ENCODE results near the gene NPC2.

NPC2 gene

DNA sequence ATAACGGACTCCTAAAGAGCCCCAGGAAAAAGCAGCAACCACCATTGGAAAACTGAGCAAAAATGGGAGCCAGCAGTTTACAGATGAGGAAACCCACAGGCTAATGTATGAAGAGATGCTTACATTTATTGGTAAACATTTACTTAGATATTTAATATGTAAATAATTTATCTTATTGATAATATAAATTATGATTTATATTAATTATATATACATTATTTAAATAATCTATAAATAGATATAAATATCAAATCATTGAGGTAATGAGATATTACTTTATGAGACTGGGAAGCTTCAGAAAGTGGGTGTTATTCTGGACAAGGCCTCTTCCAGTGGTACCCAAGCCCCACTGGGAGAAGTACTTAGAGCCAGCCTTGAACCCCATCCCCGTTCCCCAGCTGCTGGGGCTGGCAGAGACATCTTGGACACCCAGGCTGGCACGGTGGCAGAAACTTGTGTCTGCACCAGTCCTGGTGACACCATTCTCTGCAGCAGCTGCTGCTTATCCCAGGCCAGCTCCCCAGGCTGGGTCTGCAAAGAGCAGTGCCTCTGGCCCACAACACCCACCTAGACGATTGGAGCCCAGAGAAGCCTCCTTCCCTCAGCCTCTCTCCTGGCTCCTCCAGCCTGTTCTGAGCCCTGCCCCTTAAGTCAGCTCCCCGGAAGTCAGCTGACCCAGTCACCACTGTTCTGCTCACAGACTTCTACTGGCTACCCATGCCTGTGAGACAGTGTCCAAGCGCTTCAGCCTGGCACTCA, 26.4 kb upstream of the NPC2 start:
- DNase-seq (ENCODE audit: low read depth, low spot score) = no peak

DNA sequence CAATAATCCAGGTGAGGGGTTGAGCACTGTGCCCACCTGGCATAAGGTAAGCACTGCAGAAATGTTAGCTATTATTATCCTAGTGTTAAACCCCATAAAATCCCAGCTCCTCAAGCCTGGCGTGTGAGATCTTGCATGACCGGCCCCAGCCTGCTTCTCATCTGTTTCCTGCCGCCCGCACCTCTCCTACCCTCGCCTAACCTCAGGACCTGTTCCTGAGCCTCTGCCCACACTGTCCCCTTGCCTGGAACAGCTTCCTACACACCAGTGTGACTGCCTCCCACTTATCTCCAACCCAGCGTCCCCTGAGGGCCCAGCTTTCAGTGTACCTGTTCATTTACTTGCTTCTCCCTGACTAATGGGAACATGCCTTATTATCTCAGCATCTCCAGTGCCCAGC, 25.1 kb upstream of the NPC2 start:
- DNase-seq (ENCODE audit: low read depth, low spot score) = no peak

DNA sequence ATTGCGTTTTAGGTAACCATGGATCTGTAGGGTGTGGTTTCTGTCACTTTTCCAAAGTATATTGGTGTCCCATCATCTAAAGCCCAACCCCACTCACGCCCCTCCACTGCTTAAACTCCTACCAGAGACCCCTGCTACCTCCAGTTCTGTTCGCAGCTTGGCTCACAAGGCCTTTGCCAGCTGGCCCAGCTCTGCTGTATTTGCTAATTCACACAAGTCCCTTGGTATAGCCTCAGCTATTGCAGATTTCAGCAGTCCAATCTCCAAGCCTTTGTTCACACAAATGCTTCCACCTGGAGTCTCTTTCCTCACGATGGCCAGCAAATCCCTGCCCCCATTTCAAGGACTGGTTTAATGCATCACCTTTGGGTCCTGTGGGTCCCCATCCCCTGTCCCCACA, 24.6 kb upstream of the NPC2 start:
- no peak for DNase-seq (ENCODE audit: low read depth, low spot score)

DNA sequence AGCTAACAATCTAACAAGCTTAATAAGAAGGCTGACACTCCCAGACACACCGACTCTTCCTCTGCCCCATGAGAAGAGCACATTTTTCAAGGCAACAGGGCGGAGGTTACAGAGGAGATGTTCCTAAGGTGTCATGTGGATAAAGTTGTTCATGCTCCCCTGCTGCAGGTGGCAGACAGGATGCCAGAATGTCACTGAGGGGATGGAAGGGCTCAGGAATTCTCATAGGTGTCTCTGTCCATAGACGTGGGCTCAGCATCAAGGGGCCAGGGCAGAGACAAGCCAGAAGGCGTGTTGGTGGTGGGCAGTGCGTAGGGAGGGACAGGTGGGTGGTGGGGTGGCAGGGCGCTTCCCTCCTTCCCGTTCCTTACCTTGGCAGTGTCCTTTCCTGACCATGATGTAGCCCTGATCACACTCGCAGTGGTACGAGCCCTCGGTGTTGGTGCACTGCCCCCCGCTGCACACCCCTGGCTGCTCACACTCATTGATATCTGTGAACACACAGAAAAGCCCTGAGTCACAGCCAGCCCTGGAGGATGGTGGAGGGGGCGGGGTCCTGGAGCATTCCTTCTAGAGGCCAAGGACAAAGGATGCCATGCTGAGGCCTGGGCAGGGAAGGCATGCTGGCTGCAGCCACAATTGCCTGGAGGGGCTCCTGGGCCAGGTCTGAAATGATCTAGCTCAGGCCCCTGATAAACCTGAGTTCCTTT, 23.5 kb upstream of the NPC2 start:
- DNase-seq (ENCODE audit: low read depth, low spot score) = no peak

DNA sequence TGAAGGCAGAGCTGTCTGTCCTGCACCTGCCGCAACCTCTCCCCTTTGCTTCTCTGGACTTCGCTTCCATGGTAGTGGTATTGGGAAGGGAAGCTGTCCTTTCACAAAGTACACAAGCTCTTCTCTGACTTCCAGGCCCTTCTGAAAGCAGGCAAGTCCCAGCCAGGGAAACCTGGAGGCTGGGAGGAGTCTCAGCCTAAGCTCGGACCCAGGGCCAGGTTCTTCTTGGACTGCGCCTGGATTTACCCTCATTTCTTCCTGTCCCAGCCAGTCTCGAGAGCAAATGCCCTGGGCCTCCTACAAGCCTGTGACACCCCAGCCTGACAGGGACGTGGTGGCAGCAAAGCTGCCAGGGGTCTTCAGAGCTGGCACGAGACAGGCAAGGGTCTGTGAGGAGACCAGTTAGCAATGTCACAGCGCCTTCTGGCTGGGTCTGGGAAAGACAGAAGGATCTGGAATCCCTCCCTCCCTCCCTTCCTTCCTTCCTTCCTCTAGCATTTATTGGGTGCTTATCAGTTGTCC, 22.8 kb upstream of the NPC2 start:
- DNase-seq (ENCODE audit: low read depth, low spot score) = no peak

DNA sequence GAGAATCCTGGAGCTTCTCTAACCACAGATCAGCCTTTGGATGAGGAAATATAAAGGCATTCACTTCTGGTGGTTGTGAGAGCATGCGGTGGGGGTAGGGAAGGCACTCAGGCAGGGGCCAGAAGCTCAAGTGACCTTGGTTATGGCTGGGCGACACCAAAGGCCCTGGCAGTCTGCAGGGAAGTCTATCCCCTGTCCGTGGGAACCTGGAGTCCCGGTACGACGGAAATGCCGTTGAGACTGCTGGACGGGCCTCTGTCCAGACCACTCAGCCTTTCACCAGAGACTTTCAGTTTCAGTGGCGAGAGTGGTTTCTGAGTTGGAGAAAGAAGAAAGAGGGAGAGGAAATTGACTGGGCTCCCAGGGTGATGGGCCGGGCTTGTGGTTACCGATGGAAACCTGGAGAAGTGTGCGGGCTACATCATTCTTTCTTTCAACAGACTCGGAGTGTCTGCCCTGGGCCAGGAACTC, 21.4 kb upstream of the NPC2 start:
- no peak for DNase-seq (ENCODE audit: low read depth, low spot score)

DNA sequence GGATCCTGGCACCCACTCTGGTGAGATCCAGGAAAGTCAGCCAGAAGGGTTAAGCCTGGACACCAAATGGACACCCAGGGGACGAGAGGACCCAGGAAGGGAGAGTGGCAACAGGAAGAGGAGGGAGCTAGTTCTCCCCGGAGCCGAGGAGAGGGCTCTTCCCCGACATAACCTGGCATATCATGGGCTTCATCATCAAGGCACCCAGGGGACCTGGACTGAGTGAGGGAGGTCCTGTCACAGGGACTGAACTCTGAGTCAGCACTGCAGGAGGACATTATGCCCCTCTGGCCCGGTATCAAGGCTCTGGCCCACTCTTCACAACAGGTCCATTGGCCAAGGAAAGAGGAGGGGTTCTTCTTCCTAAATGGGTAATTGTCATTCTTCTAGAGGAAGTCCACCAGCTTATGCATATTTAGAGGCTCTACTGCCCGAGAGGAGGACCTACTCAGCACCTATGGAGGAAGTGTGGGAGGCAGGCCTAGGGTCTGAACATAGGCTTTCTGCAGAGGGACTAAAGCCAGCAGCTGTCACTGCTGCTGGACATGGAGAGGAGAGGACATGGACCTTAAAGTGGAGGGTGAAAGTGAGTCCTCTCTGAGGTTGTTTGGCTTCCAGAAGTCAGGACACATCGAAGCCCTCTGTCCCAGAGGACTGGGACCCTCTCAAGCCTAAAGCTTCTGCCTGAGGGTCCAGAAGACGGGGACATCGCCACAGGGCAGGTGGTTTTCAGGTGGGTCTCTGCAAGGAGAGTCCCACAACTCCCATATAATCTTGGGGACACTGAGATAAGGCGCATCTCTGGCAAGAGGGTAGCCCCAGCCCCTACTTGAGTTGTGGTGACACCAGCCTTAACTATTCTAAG, 19.1 kb upstream of the NPC2 start:
- no peak for DNase-seq (ENCODE audit: low read depth, low spot score)

DNA sequence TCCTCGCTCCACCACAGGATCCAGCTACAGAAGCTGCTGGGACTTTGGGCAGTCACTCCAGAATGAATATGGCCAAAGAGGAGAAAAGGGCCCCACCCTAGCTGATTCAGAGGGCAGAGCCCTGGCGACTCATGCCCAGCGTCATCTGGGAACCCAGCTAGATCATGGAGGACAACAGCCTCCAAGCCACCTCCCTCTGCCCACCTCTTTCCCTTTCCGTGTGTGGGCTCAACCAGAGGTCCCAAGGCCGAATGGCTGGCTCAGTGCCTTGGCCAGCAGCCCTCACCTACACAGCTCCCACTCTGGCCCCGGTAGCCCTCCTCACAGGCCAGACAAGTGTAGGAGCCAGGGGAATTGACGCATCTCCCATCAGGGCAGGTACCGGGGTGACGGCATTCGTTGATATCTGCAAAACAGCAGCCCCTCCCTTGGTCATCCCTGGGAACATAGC, 17.9 kb upstream of the NPC2 start:
- DNase-seq (ENCODE audit: low read depth, low spot score) = no peak

DNA sequence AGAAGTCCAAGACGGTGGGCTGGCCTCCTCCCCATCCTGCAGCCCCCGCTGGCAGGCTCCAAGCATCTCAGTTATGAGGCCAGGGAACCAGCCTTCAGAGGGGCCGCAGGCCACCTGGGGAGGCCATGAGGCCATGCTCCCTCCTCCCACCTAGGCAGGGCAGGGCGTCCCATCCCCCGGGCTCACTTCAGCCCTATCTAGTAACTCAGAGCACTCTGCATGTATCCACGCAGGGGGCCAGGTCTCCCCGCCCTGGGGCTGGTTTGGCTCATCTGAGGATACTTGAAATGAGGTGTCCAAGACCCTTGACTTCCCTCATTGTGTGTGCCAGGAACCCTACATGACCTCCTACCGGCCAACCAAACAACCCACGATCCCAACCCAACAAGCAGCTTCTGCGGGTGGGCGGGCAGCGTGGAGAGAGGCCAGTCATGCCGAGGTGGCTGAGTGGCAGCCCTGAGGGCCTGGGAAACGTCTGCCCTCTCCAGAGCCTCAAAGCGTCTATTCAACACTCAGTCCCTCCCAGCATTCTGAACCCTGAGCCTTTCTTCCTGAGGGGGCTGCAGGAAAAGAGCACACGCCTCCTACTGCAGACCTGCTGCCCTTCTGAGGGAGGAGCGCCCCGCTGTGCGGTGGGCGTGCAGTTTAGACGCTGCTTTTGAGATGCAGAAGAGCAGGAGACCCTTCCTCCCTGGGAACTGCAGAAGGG, 17.3 kb upstream of the NPC2 start:
- DNase-seq (ENCODE audit: low read depth, low spot score) = no peak

DNA sequence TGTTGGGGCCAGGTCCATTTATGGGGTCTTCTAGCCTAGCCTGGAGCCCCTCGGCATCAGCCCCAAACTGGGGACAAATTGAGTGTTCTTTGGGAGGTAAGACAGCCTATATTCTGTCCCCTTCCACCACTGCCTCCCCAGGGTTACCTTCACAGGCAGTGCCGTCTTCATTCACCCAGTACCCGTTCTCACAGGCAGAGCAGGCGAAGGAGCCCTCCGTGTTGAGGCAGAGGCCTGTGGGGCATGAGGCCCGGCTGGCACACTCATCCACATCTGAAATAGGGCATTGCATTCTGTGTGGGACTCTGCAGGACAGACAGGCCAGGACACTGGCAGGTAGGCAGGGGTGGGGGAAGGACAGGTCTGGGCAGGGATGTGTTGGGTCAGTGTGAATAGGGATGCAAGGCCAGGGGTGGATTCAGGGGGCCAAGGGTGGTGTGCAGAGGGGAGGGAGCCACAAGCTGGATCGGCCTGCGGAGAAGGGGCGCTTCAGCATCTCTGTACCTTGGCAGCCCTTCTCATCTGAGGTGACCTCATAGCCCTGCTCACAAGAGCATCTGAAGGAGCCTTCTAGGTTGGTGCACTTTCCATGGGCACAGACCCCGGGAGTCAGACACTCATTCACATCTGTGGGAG, 16.6 kb upstream of the NPC2 start:
- DNase-seq (ENCODE audit: low read depth, low spot score) = no peak

DNA sequence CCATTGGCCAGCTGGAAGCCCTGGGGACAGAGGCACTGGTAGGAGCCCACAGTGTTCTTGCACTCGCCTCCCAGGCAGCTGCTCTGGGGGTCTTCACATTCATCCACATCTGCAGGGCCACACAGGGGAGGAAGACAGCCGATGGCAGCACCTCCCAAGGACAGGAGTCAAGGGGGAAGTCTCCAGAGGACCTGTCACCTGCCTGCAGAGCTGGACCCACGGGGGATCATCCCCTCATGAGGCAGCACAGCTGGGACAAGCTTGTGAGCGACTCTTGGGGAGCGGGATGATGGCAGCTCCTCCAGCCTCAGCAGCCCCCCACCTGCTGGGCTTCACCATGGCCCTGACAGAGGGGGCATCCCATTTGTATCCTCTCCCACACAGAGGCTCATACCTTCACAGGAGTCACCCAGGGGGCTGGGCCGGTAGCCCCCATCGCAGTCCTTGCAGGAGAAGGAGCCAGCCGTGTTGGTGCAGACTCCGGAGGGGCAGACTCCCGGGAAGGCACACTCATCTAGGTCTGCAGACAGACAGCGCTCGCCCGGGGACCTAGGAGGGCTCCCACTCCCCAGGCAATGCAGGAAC, 15.8 kb upstream of the NPC2 start:
- DNase-seq (ENCODE audit: low read depth, low spot score) = no peak

DNA sequence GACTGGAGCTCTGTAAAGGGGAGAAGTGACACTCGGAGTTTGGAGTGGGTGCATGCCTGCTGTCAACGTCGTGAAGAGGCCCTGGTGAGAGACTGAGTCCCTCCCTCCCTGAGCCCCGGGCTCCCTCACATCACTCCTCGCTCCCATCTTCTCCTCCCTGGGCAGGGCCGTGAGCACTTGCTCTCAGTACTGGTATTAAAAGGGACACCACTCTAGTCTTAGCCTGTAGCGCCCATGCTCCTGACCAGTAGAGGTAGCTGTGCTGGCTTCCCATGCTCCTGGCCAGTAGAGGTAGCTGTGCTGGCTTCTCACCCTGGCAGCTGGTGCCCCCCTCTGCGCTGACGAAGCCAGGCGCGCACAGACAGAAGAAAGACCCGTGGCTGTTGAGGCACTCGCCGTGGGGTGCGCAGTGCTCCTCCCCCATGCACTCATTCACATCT, 15.2 kb upstream of the NPC2 start:
- DNase-seq (ENCODE audit: low read depth, low spot score) = no peak

DNA sequence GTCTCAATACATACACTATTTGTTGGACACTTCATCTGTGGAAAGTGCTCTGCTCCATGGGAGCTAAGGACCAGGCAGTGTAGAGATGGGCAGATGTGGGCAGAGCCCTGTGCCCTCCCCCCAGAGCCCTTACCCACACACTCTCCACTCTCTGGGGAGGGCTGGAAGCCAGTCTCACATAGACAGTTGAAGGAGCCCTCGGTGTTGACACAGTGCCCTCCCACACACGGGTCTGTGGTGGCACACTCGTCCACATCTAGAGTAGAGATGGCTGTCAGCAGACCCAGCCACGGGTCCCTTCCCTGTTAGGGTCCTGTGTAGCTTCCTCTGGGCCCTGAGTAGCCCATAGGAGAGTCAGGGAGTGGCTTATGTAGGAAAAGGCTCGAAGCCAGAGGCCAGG, 14.7 kb upstream of the NPC2 start:
- DNase-seq (ENCODE audit: low read depth, low spot score) = no peak

DNA sequence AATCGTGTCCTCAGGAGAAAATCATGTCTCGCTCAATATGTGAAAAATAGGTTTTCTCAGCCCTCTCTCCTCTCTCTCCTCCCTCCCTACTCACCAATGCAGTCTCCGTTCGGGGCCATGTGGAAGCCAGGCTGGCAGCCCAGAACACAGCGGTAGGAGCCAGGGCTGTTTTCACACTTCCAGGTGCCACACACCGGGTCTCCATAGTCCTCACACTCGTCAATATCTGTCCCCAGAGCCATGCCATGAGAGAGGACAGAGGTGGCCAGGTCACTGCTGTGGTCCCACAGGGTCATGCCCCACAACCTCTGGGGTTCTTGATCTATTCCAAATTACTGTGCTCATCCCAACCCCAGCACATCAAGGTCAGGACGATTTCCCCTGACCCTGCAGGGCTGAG, 14.0 kb upstream of the NPC2 start:
- no peak for DNase-seq (ENCODE audit: low read depth, low spot score)

DNA sequence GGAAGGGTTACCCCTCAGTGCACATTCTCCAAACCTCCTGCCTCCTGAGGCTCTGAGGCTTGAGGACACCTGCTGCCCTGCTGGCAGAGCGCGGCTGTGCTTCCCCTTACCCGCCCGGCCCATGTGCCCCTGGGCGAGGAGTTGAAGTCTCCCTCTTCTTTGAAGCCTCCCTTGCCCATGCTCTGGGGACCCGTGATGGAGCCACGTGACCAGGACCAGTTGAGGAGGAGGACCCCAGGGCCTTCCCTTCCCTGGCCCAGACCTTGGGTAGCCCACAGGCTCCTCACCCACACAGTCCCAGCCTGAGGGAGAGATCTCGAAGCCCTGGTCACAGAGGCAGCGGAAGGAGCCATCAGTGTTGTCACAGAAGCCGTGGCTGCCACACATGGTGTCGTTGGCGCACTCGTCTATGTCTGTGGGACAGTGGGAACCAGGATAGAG, 13.3 kb upstream of the NPC2 start:
- DNase-seq (ENCODE audit: low read depth, low spot score) = no peak

DNA sequence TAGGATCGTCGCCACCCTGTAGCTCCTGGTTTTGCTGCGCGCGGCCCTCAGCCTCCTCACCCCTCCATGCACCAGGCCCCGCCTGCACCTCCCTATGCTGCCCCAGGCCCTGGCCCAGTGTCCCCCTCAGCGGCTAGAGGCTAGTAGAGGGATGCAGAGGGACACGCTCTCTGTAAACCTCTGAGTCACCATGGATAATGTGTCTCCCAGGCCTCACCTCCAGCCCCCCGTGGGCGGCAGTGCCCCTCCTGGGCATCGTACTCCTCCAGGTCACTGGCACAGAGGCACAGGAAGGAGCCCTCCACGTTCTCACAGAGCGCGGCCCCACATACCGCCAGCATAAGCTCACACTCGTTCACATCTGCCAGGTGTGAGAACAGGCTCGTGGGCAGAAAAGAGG, 12.7 kb upstream of the NPC2 start:
- no peak for DNase-seq (ENCODE audit: low read depth, low spot score)

DNA sequence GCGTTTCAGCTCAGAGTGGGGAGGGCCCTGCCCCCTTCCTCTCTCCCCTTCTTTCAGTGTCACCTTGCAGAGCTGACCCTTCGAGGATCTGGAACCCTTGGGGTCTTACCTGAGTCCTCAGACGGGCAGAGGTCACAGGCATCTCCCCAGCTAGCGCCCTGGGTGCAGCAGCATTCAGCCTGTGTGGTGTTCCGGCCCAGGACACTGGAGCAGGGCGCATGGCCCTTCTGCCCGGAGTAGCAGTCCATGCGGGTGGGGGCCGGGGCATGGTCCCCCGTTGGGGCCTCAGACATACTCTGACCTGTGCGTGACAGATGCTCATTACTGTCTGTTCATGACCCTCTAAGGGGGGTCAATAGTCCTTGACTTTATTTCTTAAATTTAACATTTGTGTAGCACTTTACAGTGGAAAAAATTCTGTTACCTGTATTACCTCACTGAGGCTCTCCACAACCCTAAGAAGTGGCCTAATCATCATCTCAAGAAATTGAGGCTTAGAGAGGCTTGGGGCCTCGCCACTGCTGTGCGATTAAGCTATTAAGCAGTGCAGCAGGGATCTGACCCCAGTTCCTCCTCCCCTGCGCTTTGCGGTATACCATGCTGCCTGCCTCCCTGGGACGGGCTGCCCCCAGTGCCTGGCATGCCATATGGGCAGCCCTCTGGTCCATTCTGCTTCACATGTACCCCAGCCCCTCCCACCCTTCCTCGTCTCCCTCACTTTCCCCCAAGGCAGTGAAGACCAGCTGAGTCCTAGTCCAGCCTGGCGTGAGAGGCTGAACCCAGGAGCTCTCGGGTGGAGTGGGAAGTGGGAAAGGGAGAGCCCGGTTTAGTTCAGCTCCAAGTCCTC, 12.0 kb upstream of the NPC2 start:
- DNase-seq (ENCODE audit: low read depth, low spot score) = no peak

DNA sequence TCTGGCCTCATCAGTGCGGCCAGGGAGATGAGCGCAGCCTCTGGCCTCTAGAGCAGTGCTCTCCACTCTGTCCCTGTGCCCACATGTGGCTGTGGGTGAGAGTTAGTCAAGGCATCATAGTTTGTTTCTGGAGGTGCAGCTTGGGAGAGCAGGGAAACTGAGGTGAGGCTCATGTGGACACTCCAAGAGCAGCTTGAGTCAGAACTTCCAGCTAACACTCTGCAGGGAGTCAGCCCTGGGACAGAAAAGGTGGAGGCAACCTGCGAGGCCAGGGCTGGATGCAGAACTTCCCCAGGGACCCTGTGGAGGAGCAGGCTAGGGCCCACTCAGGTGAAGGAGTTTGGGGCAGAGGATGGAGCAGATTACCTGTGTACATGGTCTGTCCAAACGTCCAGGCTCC, 11.3 kb upstream of the NPC2 start:
- DNase-seq (ENCODE audit: low read depth, low spot score) = no peak

DNA sequence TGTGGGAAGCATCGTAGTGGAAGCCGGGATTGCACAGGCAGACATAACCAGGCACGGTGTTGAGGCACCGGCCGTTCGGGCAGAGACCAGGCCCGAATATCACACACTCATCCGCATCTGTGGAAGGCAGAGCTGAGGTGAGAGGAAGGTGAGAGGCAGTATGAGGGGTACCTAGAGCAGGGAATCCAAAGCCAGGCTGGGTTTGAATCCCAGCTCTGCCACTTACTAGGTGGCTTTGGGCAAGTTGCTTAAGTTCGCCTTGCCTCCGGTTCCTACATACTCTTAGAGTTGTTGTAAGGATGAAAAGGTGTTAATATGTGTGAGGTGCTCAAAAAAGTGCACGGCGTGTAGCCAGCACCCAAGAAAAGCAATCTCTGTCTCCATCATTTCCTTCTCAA, 10.8 kb upstream of the NPC2 start:
- no peak for DNase-seq (ENCODE audit: low read depth, low spot score)
